Hematopoietic multipotent progenitor cell treated with erythropoietin and hydrocortisone succinate and interleukin-3 and kit ligand, for 17 days (in vitro differentiated cells): ENCODE data around the gene CDV3.
"Not testable (repeated sequence)": the region's sequence is repeated elsewhere in the genome, so short reads cannot be mapped to it uniquely, and the experiment has no call there.

Experiments used
- DNase-seq: peaks from one replicate; pipeline ENCODE4 v3.0.0-alpha.2; 2015; ENCODE audit warnings: low spot score

The CDV3 gene, protein sequence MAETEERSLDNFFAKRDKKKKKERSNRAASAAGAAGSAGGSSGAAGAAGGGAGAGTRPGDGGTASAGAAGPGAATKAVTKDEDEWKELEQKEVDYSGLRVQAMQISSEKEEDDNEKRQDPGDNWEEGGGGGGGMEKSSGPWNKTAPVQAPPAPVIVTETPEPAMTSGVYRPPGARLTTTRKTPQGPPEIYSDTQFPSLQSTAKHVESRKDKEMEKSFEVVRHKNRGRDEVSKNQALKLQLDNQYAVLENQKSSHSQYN

DNA sequence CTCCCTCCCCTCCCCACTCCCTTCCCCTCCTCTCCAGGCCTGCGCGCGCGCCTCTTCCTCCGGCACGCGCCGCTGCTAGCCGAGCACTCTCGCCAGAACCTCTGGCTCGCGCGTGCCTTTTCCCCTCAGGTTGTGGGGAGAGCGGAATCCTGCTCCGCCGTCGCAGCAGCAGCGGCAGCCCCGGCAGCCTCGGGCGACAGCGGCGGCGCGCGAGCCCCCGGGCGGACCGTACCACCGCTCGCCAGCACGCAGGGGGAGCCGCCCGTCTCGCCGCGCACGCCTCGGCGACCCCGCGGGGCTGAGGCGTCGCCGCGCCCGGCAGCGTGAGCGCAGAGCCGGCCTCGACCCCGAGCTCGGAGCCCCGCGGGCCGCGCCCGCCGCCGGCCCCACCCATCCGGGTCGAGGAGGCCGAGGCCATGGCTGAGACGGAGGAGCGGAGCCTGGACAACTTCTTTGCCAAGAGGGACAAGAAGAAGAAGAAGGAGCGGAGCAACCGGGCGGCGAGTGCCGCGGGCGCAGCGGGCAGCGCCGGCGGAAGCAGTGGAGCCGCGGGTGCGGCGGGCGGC is at the start of gene CDV3:
Gene CDV3 (plus strand): TSS at position 58 of the 566 bp plus-strand sequence. CDS start 359 bp downstream, at position 417.
- DNase-seq: no peak

DNA sequence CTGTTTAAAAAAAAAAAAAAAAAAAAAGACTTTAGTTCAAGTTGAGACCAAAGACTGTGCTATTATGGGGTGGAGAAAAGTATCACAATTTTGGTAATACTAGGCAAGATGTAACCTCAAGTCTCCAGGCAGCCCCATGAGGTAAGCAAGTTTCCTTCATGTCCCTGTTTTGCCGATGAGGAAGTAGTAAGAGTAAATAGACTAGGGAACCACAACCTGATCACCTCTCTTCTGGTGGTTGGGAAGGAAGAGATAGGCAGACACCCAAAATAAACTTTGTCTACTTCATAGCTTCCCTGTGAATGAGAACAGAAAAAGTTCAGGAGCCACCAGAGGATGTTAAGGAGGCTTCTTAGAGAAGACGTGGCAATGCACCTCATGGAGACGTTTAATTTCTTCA is 49.7 kb upstream of the CDV3 start:
- not testable (repeated sequence) for DNase-seq

DNA sequence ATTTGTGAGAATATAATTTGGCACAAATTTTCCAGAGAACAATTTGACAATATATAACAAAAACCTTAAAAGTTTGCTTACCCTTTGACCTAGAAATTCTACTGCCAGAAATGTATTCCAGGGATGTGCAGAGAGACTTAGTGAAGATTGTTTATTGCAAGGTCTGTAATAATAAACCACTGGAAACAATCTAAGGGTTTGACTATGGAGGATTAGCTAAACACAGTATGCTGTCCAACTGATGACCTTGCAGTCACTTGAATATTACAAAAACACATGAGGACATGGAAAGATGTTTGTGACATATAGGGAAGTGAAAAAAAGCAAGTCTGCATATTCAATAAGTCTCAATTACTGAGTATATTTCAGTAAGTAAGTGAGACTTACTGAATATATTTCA is 48.1 kb upstream of the CDV3 start:
- DNase-seq: no peak

- no peak for DNase-seq
These were observed 46.3 kb upstream of the CDV3 start for GRCh38 chr3:133527081-133527715.

DNA sequence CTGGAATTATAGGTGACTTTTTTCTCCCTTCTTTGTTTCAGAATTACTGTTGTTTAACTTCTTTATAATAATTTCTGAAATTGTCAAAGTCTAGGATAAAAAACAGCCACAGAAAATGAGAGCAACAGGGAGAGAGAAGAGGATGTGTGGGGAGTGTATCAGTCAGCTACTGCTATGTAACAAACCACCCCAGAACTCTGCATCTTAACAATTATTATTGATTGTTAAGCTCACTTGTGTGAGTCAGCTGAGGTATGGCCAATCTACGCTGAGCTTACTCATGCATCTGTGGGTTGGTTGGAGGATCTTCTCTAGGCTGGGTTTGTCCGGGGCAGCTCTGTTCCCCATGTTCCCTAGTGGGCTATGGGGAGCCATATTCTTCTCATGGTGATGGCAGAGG is 43.7 kb upstream of the CDV3 start:
- no peak for DNase-seq

GRCh38 chr3:133531981-133532380 is 41.5 kb upstream of the CDV3 start:
- no peak for DNase-seq

GRCh38 chr3:133532951-133533350 is 40.5 kb upstream of the CDV3 start:
- no peak for DNase-seq

GRCh38 chr3:133535971-133536881 is 37.3 kb upstream of the CDV3 start:
- DNase-seq: no peak

GRCh38 chr3:133537131-133537530 is 36.4 kb upstream of the CDV3 start:
- not testable (repeated sequence) for DNase-seq

DNA sequence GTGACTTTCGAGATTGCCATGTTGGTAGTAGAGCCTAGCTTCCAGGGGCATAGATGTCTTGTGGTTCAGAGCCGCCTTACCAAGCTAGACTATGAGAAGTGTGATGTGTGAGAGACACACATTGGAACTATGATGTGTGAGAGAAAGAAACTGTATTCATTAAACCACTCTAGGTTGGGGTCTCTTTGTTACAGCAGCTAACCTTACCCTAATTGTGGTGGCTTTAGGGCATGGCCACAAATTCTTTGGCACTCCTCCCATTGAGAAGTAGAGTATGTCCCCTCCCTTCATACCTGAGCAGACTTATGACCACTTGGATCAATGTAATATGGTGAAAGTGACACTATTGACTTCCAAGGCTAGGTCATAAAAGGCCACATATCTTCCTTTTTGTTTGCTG is 35.3 kb upstream of the CDV3 start:
- no peak for DNase-seq

DNA sequence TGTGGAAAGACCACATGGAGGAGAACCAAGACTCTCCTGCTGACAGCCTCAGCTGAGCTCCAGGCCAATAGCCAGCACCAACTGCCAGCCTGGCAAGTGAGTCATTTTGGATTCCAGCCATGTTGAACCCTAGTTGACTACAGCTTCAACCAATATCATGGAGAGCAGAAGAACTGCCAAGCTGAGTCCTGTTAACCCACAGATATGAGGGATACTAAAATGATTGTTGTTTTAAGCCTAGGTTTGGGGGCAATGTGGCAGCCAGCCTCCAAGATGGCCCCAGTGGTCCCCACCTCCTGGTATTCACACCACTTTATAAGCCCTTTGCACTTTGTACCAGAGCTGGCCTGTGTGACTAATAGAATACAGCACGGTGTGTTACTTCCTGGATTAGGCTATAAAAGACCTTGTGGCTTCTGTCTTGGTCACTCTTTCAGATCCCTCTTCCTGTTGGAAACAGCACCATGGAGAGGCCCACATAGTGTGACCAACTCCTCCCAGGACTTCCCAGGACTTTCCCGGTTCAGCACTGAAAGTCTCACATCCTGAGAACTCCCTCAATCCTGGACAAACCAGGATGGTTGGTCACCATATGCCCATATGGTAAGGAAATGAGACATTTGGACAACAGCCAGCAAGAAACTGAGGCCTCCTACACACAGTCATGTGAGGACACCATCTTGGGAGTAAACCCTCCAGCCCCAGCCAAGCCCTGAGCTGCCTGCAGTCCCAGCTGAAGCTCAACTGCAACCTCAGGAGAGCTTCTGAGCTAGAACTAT is 32.4 kb upstream of the CDV3 start:
- DNase-seq: no peak

DNA sequence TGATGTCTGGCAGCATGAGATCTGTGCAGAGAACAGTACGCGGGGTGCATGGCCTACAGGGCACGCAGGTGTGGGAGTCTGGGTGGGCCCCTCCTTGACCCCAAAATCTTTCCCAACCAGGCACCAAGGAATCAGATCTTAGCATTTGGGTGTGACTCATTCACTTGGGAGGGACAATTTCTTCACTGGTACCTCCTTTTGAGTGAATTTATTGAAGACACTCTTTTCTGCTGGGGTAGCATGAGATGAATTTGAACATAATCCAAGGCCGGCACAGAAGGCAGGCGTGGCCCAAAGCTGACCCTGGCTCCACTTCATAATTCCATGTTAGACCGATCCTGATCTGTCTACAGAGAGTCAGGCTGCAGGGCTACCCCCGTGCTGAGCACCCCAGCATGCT is 30.6 kb upstream of the CDV3 start:
- no peak for DNase-seq

DNA sequence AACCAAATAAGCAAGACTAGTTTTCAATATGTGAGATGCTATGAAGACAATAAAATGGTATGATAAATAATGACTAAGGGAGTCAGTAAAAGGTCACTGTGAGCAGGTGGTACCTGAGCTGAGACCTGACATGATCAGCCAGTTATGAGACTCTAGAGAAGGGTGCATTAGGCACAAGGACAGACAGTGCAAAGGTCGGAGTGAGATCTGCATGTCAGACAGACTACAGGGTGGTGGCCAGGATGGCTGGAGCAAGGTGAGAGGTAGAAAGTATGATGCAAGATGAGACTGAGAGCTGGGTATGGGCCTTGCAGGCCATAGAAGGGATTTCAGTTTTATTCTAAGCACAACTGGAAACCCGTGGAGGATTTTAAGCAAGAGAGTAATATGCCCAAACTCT is 28.5 kb upstream of the CDV3 start:
- DNase-seq: not testable (repeated sequence)

GRCh38 chr3:133547432-133548041 is 25.9 kb upstream of the CDV3 start:
- DNase-seq: no peak

- no peak for DNase-seq
These were observed 25.4 kb upstream of the CDV3 start for GRCh38 chr3:133548090-133548489.

GRCh38 chr3:133549565-133549964 is 23.9 kb upstream of the CDV3 start:
- no peak for DNase-seq

GRCh38 chr3:133551589-133551988 is 21.9 kb upstream of the CDV3 start:
- not testable (repeated sequence) for DNase-seq

GRCh38 chr3:133561679-133562078 is 11.8 kb upstream of the CDV3 start:
- DNase-seq: no peak

DNA sequence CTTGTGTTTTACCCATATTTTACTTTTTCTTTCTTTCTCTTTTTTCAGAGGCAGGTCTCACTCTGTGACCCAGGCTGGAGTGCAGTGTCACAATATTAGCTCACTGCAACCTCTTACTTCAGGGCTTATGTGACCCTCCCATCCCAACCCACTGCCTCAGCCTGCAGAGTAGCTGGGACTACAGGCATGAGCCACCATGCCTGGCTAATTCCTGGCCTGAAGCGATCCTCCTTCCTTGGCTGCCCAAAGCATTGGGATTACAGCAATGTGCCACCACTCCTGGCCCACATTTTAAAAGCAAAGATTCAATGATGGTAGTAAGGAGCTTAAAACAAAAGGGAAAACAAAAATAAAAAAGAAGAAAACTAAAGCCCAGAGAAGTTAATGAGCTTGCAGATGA is 11.1 kb upstream of the CDV3 start:
- no peak for DNase-seq

- DNase-seq: no peak
These were observed 10.3 kb upstream of the CDV3 start for GRCh38 chr3:133563186-133563591.

GRCh38 chr3:133563816-133564215 is 9.7 kb upstream of the CDV3 start:
- no peak for DNase-seq
